GM19043 (cell line): ENCODE results near the gene BSG.
"Not testable (repeated sequence)": the region's sequence is repeated elsewhere in the genome, so short reads cannot be mapped to it uniquely, and the experiment has no call there.

Experiments
- ATAC-seq: cut with Tn5 transposase; IDR thresholded peaks from one replicate; pipeline ENCODE4 v1.9.1; 2021; ENCODE audit warnings: low read depth; ENCODE audit not compliant: unreplicated experiment

The BSG gene

DNA sequence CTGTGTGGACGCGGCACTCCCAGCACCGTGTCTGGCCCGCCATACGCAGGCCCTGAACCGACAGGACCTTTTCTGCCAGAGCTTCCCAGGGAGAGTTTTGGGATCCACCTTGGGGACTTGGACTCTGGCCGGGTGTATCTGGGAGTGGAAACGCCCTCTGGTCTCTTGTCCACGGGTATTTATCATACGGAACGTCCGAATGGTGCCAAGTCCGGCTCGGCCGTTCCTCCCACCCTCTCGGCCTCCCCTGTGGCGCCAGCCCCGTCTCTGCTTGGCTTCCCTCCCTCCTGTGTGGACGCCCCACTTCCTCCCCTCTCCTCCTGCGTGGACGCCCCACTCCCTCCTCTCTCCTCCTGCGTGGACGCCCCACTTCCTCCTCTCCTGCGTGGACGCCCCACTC, 29.4 kb downstream of the BSG start:
- no peak for ATAC-seq

DNA sequence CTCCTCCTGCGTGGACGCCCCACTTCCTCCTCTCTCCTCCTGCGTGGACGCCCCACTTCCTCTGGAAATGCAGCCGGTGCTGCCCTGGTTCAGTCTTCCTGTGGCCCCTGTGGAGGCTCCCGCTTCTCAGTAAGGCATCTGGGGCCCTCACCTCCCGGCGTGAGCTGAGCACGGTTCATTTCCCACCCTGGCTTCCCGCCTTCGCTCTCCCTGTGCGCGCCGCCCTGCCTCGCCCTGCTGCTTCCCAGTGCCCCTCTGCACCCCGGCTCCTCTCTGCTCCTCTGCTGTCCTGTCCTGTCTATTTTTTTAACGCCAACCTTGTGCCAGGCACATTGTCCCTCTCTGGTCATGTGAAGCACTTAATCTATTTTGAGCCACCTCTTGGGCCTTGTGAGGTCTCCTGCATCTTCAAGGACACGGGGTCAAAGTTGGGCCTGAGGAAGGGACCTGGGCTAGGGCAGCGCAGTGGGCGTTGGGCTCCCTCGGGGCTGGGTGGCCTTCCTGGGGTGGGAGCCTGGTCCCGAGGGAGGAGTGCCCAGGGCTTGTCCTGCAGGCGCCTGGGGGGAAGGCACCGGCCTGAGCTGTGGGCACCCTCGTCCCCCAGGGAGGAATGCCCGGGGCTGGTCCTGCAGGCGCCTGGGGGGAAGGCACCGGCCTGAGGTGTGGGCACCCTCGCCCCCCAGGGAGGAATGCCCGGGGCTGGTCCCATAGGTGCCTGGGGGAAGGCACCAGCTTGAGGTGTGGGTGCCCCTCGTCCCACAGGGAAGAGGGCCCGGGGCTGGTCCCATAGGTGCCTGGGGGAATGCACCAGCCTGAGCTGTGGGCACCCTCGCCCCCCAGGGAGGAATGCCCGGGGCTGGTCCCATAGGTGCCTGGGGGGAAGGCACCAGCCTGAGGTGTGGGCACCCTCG, 30.2 kb downstream of the BSG start:
- no peak for ATAC-seq

DNA sequence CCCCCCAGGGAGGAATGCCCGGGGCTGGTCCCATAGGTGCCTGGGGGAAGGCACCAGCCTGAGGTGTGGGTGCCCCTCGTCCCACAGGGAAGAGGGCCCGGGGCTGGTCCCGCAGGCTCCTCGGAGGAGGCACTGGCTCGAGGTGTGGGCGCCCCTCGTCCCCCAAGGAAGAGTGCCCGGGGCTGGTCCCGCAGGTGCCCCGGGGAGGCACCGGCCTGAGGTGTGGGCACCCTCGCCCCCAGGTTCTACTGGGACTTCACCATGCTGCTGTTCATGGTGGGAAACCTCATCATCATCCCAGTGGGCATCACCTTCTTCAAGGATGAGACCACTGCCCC, 30.9 kb downstream of the BSG start:
- not testable (repeated sequence) for ATAC-seq

DNA sequence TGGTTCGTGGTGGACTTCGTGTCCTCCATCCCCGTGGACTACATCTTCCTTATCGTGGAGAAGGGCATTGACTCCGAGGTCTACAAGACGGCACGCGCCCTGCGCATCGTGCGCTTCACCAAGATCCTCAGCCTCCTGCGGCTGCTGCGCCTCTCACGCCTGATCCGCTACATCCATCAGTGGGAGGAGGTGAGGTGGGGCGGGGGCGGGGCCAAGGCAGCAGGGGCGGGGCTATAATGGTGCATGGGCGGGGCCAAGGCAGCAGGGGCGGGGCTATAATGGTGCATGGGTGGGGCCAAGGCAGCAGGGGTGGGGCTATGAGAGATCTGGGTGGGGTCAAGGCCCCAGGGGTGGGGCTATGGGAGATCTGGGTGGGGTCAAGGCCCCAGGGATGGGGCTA, 31.4 kb downstream of the BSG start:
- not testable (repeated sequence) for ATAC-seq

DNA sequence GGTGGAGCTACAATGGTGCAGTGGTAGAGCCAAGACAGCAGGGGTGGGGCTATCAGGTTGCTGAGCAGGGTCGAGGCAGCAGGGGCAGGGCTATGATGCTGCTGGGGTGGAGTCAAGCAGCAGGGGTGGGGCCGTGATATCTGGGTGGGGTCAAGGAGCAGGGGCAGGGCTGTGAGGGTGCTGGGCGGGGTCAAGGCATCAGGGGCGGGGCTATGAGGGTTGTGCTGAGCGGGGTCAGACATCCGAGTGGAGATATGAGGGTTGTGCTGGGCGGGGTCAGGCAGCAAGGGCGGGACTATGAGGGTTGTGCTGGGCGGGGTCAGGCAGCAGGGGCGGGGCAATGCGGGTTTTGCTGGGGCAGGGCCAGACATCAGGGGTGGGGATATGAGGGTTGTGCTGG, 32.0 kb downstream of the BSG start:
- no peak for ATAC-seq

DNA sequence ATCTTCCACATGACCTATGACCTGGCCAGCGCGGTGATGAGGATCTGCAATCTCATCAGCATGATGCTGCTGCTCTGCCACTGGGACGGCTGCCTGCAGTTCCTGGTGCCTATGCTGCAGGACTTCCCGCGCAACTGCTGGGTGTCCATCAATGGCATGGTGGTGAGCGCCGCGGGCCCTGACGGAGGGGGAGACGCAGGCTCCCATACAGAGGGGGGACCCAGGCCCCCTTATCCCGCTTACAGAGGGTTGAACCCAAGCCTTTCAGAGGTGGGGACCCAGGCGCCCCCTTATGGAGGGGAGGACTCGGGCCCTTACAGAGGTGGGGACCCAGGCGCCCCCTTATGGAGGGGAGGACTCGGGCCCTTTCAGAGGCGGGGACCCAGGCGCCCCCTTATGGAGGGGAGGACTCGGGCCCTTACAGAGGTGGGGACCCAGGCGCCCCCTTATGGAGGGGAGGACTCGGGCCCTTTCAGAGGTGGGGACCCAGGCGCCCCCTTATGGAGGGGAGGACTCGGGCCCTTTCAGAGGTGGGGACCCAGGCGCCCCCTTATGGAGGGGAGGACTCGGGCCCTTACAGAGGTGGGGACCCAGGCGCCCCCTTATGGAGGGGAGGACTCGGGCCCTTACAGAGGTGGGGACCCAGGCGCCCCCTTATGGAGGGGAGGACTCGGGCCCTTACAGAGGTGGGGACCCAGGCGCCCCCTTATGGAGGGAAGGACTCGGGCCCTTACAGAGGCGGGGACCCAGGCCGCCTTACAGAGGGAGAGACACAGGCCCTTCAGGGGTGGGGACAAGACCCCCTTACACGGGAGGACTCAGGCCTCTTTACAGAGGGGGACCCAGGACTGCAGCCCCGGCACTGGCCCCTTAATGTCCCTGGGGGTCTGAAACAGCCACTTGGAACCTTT, 32.9 kb downstream of the BSG start:
- ATAC-seq: not testable (repeated sequence)

DNA sequence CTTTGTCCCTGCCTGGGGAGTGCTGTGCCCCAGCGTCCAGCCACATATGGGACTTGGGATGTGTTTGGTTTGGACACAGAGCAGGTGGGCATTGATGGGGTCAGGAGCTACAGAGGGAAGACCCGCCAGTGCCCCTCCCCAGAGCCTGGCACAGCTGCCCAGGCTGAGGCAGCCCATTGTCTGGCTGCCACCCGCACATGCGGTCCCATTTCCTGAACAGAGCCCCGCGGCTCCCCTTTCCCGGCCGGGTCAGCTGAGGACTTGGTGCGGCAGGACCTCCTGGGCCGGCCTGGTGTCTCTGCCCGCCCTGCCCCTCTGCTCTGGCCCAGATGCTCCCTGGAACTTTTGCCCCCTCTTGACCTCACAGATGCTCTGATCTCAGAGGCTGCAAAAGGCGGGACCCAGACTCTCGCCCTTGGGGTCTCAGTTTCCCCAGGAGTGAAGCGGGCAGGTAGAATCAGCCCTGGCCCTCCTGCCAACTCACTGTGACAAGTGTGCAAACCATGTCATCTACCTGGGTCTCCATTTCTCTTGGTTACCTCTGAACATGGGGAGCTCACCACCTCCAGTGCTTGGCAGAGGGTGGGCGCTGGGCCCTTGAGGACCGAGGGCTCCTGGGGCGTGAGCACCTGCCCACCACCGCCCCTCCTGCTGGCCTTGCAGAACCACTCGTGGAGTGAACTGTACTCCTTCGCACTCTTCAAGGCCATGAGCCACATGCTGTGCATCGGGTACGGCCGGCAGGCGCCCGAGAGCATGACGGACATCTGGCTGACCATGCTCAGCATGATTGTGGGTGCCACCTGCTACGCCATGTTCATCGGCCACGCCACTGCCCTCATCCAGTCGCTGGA, 35.1 kb downstream of the BSG start:
- ATAC-seq: no peak

DNA sequence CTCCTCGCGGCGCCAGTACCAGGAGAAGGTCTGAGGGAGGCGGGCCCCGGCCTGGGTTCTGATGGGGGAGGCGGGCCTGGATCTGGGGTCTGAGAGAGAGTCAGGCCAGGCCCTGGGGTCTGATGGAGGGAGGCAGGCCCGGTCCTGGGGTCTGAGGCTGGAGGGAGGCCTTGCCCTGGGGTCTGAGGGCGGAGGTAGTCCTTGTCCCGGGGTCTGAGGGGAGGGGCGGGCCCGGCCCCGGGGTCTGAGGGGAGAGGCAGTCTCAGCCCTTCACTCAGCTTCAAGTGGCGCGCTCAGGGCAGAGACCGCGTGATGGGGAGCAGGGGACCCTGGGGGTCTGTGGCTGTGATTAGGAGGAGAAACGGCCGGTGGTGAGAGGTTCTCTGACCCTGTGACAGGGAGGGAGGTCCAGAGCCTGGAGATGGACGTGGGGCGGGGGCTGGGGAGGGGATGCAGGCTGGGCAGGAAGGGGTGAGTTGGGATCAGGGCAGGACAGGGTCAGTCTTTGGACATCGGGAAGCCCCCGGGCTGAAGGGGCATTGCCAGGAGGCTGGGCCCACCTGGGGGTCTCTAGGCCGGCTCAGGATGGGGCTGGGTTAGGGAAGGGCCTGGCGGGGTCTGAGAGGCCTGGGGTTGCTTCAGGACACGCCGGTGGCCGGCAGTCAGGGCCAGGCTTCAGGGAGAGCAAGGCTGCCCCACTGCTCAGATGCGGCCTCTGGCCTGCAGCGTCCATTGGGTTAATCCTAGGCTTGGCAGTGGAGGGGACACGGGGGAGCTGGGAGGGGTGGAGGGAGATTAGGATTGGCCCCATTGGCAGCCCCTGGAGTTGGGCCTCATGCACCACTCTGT, 36.0 kb downstream of the BSG start:
- ATAC-seq: no peak

DNA sequence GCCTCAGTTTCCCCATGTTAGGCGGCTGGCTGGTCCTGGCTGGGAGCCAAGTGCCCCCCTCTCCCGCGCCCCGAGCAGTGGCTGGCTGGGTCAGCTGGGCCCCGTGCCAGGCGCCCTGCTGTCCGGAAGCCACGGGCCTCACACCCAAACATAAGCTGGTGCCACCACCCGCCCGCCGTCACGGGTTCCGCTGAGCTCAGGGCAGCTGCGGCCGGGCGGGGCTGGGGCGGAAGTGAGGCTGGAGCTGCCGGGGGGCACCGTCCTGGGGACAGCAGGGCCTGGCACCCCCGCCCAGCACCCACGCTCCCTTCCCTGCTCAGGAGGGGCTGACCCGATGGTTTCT, 36.6 kb downstream of the BSG start:
- ATAC-seq: no peak

DNA sequence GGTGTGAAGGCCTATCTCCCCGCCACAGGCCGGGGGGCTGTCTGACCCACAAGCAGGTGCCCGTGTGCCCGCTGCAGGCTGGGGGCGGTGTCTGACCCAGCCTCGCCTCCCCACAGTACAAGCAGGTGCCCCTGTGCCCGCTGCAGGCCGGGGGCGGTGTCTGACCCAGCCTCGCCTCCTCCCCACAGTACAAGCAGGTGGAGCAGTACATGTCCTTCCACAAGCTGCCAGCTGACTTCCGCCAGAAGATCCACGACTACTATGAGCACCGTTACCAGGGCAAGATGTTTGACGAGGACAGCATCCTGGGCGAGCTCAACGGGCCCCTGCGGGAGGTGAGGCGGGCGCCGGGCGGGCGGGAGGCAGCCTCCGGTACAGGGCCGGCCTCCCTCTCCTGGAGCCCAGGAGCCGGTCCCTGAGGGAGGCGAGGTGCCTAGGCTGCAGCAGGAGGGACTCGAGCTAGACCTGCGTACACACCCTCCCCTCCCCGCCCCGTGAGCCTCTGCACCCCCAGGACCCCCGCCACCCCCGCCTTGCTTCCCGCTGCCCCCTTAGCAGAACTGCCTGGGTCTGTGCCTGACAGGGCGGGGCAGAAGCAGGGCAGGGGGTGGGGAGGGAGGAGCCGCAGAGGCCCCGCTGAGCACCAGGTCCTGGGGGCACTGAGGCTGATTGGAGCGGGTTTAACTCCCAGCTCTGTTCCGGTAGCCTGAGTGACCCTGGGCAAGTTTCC, 37.8 kb downstream of the BSG start:
- ATAC-seq: no peak

DNA sequence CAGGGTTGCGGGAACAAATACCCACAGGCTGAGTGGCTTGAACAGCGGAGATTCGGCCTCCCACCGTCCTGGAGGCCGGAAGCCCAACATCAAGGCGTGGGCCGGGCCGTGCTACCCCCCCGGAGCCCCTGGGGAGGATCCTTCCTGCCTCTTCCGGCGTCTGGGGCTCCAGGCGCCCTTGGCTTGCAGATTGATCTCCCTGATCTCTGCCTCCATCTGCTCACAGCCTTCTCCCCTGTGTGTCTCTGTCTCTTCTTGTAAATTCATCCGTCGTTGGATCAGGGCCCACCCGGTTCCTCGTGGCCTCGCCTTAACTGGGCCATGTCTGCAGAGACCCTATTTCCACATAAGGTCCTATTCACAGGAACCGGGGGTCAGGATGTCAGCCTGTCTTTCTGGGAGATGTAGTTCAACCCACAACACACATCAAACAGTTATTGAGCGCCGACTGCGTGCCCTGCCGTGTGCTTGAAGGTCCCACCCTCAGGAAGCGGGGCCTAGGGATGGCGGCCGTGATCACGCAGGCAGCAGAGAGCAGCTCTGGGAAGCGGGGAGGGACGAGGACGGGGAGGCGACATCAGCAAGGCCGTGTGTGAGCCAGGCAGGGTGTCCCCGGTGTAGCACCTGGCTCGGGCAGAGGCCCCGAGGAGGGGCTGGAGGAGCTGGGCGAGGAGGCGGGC, 38.5 kb downstream of the BSG start:
- no peak for ATAC-seq

DNA sequence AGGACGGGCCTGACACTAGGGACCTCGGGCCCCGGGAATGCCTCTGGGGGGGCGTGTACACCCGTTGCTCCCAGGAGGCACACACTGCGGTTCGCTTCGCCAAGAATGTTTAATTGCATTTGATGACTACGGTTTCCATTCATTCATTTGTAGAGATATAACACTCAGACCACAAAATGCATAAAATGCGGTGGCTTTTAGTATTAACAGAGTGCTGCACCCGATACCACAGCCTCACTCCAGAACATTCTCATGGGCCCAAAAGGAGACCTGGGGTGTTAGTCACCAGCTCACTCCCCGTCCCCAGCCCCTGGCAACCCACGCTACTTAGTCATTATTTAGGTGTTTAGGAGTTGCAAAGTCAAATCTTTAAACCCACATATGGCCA, 39.1 kb downstream of the BSG start:
- ATAC-seq: no peak

DNA sequence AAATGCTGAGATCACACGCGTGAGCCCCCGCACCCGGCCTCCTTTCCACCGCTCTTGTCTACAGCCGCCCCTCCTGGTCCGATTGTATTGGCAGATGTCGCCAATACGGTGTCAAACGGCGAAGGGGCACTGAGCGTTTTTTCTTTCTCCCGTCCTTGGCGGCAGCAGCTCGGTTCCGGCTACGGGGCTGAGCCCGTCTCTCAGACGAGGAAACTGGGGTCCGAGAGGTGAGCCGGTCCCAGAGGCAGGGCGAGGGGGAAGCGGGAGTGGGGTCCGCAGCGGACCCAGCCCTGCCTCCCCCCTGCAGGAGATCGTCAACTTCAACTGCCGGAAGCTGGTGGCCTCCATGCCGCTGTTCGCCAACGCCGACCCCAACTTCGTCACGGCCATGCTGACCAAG, 40.5 kb downstream of the BSG start:
- ATAC-seq: no peak

DNA sequence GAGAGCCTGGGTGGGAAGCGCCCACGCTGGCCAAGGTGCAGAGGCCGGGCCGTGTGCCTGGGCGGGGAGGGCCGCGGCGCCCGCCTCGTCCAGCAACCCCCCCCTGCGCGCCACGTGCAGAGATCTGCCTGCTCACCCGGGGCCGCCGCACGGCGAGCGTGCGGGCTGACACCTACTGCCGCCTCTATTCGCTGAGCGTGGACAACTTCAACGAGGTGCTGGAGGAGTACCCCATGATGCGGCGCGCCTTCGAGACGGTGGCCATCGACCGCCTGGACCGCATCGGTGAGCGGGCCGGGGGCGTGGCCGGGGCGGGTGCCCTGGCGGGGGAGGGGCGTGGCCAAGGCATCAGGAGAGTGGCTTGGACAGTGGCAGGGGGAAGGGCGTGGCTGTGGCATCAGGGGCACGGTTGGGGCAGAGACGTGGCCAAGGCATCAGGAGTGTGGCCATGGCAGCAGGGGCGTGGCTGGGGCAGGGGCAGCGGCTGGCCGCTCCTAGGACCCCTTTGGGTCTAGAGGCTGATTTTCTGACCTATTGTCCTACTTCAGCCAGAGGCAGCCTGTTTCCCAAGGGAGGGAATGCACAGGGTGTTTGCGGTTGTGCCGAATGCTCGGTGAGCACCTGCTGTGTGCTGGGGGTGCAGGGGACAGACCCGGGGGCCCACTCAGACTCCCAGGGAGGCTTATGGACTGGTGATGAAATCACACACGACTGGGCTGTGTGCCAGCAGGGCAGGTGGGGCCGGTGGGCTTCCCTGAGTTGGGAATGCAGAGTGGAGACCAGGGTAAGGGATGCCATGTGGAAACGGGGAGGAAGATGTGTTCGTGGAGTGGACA, 41.6 kb downstream of the BSG start:
- ATAC-seq: no peak

DNA sequence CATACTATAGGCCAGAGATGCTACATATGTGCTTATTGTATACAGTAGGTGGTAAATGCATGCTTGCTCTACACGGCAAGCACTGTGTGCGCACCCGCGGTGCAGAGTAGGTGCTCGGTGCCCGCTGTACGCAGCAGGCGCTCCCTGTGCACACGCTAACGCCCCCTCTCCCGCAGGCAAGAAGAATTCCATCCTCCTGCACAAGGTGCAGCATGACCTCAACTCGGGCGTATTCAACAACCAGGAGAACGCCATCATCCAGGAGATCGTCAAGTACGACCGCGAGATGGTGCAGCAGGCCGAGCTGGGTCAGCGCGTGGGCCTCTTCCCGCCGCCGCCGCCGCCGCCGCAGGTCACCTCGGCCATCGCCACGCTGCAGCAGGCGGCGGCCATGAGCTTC, 43.2 kb downstream of the BSG start:
- no peak for ATAC-seq

DNA sequence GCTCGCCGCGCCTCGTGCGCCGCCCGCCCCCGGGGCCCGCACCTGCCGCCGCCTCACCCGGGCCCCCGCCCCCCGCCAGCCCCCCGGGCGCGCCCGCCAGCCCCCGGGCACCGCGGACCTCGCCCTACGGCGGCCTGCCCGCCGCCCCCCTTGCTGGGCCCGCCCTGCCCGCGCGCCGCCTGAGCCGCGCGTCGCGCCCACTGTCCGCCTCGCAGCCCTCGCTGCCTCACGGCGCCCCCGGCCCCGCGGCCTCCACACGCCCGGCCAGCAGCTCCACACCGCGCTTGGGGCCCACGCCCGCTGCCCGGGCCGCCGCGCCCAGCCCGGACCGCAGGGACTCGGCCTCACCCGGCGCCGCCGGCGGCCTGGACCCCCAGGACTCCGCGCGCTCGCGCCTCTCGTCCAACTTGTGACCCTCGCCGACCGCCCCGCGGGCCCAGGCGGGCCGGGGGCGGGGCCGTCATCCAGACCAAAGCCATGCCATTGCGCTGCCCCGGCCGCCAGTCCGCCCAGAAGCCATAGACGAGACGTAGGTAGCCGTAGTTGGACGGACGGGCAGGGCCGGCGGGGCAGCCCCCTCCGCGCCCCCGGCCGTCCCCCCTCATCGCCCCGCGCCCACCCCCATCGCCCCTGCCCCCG, 43.8 kb downstream of the BSG start:
- ATAC-seq: no peak

DNA sequence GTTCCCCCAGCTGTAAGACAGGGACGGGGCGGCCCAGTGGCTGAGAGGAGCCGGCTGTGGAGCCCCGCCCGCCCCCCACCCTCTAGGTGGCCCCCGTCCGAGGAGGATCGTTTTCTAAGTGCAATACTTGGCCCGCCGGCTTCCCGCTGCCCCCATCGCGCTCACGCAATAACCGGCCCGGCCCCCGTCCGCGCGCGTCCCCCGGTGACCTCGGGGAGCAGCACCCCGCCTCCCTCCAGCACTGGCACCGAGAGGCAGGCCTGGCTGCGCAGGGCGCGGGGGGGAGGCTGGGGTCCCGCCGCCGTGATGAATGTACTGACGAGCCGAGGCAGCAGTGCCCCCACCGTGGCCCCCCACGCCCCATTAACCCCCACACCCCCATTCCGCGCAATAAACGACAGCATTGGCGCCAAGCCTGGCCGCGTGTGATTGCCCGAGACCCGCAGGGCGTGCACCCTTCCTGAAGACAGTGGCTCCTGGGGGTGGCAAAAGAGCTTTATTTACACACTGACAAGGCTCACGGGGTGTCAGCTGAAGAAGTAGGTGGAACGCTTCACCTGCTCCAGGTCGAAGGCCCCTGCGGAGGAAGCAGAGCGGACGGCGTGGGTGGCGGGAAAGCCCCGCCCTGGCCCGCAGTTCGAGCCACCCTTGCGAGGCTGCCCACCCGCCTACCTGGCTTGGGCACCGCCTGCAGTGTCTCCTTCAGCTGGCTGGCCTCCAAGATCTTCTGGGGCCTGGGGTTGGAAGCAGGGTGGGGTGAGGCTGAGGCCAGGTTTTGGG, 44.5 kb downstream of the BSG start:
- no peak for ATAC-seq
